H1 (cell line): Measurements from ENCODE around the gene GLRA1. TPM values are rescaled to one million over a fixed set of nuclear protein-coding genes. Genes with fewer than 3 reads are reported as not detected.

Experiments
- CTCF ChIA-PET: fragments of 300-600 bp; sonication (Branson Sonifier 250); formaldehyde crosslinking; loops from one replicate; lab custom pipeline; 2021; ENCODE audit not compliant: partially characterized antibody; lab: Charles Lee
- POLR2A ChIA-PET: fragments of 300-600 bp; sonication (Branson Sonifier 250); formaldehyde crosslinking; loops from one replicate; lab custom pipeline; 2021; ENCODE audit warnings: inconsistent platforms; ENCODE audit not compliant: partially characterized antibody; lab: Charles Lee
- DNase-seq, 2 experiments: peaks; one replicate each; pipeline versions ENCODE4 v3.0.0 to v3.0.0-alpha.2; 2010 to 2022; ENCODE audit warnings: low spot score in 2 of 2, low read depth in 1 of 2, mixed read lengths in 1 of 2
- FAIRE-seq: peaks from 2 replicates; lab custom pipeline; 2011; peaks lifted over from hg19 to GRCh38; lab: Jason Lieb, UNC
- H2AFZ ChIP-seq: 2 replicates; pipeline ENCODE4 v1.8.1; 2012; ENCODE audit warnings: low read length, inconsistent platforms
- H2AK5ac ChIP-seq: 2 replicates; pipeline ENCODE4 v1.6.1; 2013; ENCODE audit warnings: low read depth, low read length
- H2BK120ac ChIP-seq: replicated peaks from 2 replicates; pipeline ENCODE3; 2013; ENCODE audit warnings: low read depth, low read length, inconsistent platforms
- H2BK12ac ChIP-seq: 2 replicates; pipeline ENCODE4 v1.6.1; 2013; ENCODE audit warnings: low read depth, low read length
- H2BK15ac ChIP-seq: 2 replicates; pipeline ENCODE4 v1.6.1; 2013; ENCODE audit warnings: low read length
- H2BK20ac ChIP-seq: 2 replicates; pipeline ENCODE4 v1.6.1; 2013; ENCODE audit warnings: low read length
- H2BK5ac ChIP-seq: 2 replicates; pipeline ENCODE4 v1.6.1; 2013; ENCODE audit warnings: low read depth, low read length
- H3K14ac ChIP-seq: 2 replicates; pipeline ENCODE4 v1.6.1; 2013; ENCODE audit warnings: inconsistent platforms; ENCODE audit not compliant: insufficient read length
- H3K18ac ChIP-seq: 2 replicates; pipeline ENCODE4 v1.6.1; 2013; ENCODE audit warnings: low read length; ENCODE audit errors: extremely low read depth
- H3K23ac ChIP-seq: 2 replicates; pipeline ENCODE4 v1.6.1; 2013; ENCODE audit warnings: inconsistent platforms; ENCODE audit not compliant: insufficient read length
- H3K23me2 ChIP-seq: 2 replicates; pipeline ENCODE4 v1.6.1; 2013; ENCODE audit warnings: low read depth, low read length
- H3K27ac ChIP-seq: 2 replicates; pipeline ENCODE4 v1.6.1; 2011; ENCODE audit warnings: low read depth, low read length, inconsistent platforms
- H3K27me3 ChIP-seq, 4 experiments: replicated peaks in 1 of 4; 1 replicate in 1 of 4; 2 replicates in 3 of 4; pipeline versions ENCODE4 v1.6.1 to v1.8.1; 2011 to 2013; ENCODE audit warnings: low read length in 3 of 4, mild to moderate bottlenecking in 3 of 4, inconsistent platforms in 2 of 4, mixed read lengths in 2 of 4, moderate library complexity in 1 of 4; ENCODE audit not compliant: control insufficient read depth in 3 of 4, insufficient read depth in 3 of 4; ENCODE audit errors: extremely low read depth in 1 of 4
- H3K36me3 ChIP-seq, 4 experiments: 2 replicates each; pipeline versions ENCODE4 v1.6.1 to v1.8.1; 2011 to 2013; ENCODE audit warnings: mild to moderate bottlenecking in 4 of 4, low read length in 3 of 4, moderate library complexity in 2 of 4, control low read depth in 1 of 4, inconsistent platforms in 1 of 4; ENCODE audit not compliant: insufficient read depth in 4 of 4, control insufficient read depth in 2 of 4
- H3K4ac ChIP-seq: replicated peaks from 2 replicates; pipeline ENCODE3; 2013; ENCODE audit warnings: low read length, low read depth, mixed read lengths, inconsistent platforms; ENCODE audit not compliant: insufficient read length
- H3K4me1 ChIP-seq, 4 experiments: replicated peaks in 1 of 4; 1 replicate in 1 of 4; 2 replicates in 3 of 4; pipeline versions ENCODE4 v1.6.1 to v1.8.1; 2011 to 2013; ENCODE audit warnings: low read length in 3 of 4, inconsistent platforms in 2 of 4, mixed read lengths in 1 of 4; ENCODE audit not compliant: insufficient read depth in 4 of 4, control insufficient read depth in 3 of 4
- H3K4me2 ChIP-seq, 2 experiments: 2 replicates each; pipeline versions ENCODE4 v1.6.1 to v1.8.1; 2011 to 2013; ENCODE audit warnings: low read depth in 2 of 2, low read length in 2 of 2, control low read depth in 1 of 2, inconsistent platforms in 1 of 2, mild to moderate bottlenecking in 1 of 2; ENCODE audit not compliant: insufficient read depth in 1 of 2
- H3K4me3 ChIP-seq, 4 experiments: fragments of 200-600, 300-600 bp in 1 of 4; sonication (generic), shearing (Covaris generic), sonication (Bioruptor Twin) in 1 of 4; 2 replicates each; pipeline versions ENCODE4 v1.5.1 to v1.8.1; 2011 to 2016; ENCODE audit warnings: low read length in 4 of 4, low read depth in 3 of 4, control low read depth in 2 of 4, inconsistent platforms in 2 of 4, mild to moderate bottlenecking in 2 of 4, mixed read lengths in 1 of 4, moderate library complexity in 1 of 4; ENCODE audit not compliant: insufficient read depth in 2 of 4; ENCODE audit errors: extremely low read depth in 1 of 4
- H3K56ac ChIP-seq: replicated peaks from 2 replicates; pipeline ENCODE3; 2013; ENCODE audit warnings: low read depth, mild to moderate bottlenecking, mixed read lengths, low read length, inconsistent platforms; ENCODE audit not compliant: insufficient read length
- H3K79me1 ChIP-seq: 2 replicates; pipeline ENCODE4 v1.6.1; 2013; ENCODE audit warnings: low read depth, low read length, control low read depth
- H3K79me2 ChIP-seq, 2 experiments: 2 replicates each; pipeline versions ENCODE4 v1.6.1 to v1.8.1; 2012 to 2013; ENCODE audit warnings: low read length in 2 of 2, mild to moderate bottlenecking in 2 of 2, inconsistent platforms in 1 of 2; ENCODE audit not compliant: insufficient read depth in 2 of 2, control insufficient read depth in 1 of 2
- H3K9ac ChIP-seq, 4 experiments: replicated peaks in 1 of 4; 1 replicate in 1 of 4; 2 replicates in 3 of 4; pipeline versions ENCODE4 v1.6.1 to v1.8.1; 2011 to 2013; ENCODE audit warnings: low read depth in 3 of 4, low read length in 3 of 4, control low read depth in 2 of 4, mild to moderate bottlenecking in 2 of 4, moderate library complexity in 2 of 4, inconsistent platforms in 1 of 4; ENCODE audit errors: extremely low read depth in 1 of 4
- H3K9me3 ChIP-seq, 2 experiments: 2 replicates each; pipeline versions ENCODE4 v1.6.1 to v1.8.1; 2012 to 2013; ENCODE audit warnings: mild to moderate bottlenecking in 2 of 2, moderate library complexity in 2 of 2, control low read depth in 1 of 2, inconsistent platforms in 1 of 2, low read depth in 1 of 2, low read length in 1 of 2, mixed read lengths in 1 of 2; ENCODE audit not compliant: insufficient read depth in 2 of 2
- H4K20me1 ChIP-seq, 2 experiments: replicated peaks in 1 of 2; 2 replicates each; pipeline versions ENCODE3 to v1.8.1; 2011 to 2013; ENCODE audit warnings: inconsistent platforms in 2 of 2, low read length in 2 of 2, mild to moderate bottlenecking in 1 of 2; ENCODE audit not compliant: insufficient read depth in 2 of 2, control insufficient read depth in 1 of 2
- H4K5ac ChIP-seq: 2 replicates; pipeline ENCODE4 v1.6.1; 2013; ENCODE audit warnings: low read length, low read depth, mixed read lengths, inconsistent platforms; ENCODE audit not compliant: insufficient read length
- H4K8ac ChIP-seq: 2 replicates; pipeline ENCODE4 v1.8.0; 2013; ENCODE audit warnings: mild to moderate bottlenecking, moderate library complexity, low read length, inconsistent platforms; ENCODE audit not compliant: insufficient read depth; ENCODE audit errors: extremely low read depth
- H4K91ac ChIP-seq: replicated peaks from 2 replicates; pipeline ENCODE3; 2013; ENCODE audit warnings: low read length, mixed read lengths, inconsistent platforms; ENCODE audit not compliant: insufficient read length
- CEBPB ChIP-seq: IDR thresholded peaks from 2 replicates; pipeline ENCODE4 v1.6.1; 2012; ENCODE audit warnings: low read depth, low read length
- CHD2 ChIP-seq: IDR thresholded peaks from 2 replicates; pipeline ENCODE4 v1.6.1; 2012; ENCODE audit warnings: low read length, improper control_type of control experiment
- CREB1 ChIP-seq: IDR thresholded peaks from 2 replicates; pipeline ENCODE4 v1.6.1; 2012; ENCODE audit warnings: inconsistent platforms
- EP300 ChIP-seq, 2 experiments: IDR thresholded peaks; 1 replicate in 1 of 2; 2 replicates in 1 of 2; pipeline ENCODE4 v1.6.1; 2011 to 2012; ENCODE audit warnings: low read depth in 2 of 2, low read length in 2 of 2, mild to moderate bottlenecking in 2 of 2, borderline replicate concordance in 1 of 2, inconsistent platforms in 1 of 2, moderate library complexity in 1 of 2
- GABPA ChIP-seq: IDR thresholded peaks from 2 replicates; pipeline ENCODE4 v1.6.1; 2011; ENCODE audit warnings: mild to moderate bottlenecking, low read length, moderate library complexity, borderline replicate concordance; ENCODE audit not compliant: insufficient read depth
- NRF1 ChIP-seq: IDR thresholded peaks from 2 replicates; pipeline ENCODE4 v1.6.1; 2011; ENCODE audit warnings: mild to moderate bottlenecking, low read depth, low read length, improper control_type of control experiment
- RBBP5 ChIP-seq: IDR thresholded peaks from 2 replicates; pipeline ENCODE4 v1.7.1; 2012; ENCODE audit warnings: low read depth, mild to moderate bottlenecking, inconsistent platforms, low read length, moderate library complexity, borderline replicate concordance
- SAP30 ChIP-seq: fragments of 300-600 bp; sonication (generic); IDR thresholded peaks from 2 replicates; pipeline ENCODE4 v1.7.1; 2012; ENCODE audit warnings: low read length, moderate library complexity, mild to moderate bottlenecking, inconsistent platforms; ENCODE audit not compliant: insufficient read depth, insufficient replicate concordance
- SIRT6 ChIP-seq: IDR thresholded peaks from one replicate; pipeline ENCODE4 v1.7.1; 2012; ENCODE audit warnings: low read length, inconsistent platforms
- SRF ChIP-seq: IDR thresholded peaks from 2 replicates; pipeline ENCODE4 v1.6.1; 2011; ENCODE audit warnings: mild to moderate bottlenecking, low read depth, low read length, moderate library complexity
- SUZ12 ChIP-seq: fragments of 200-600 bp; sonication (generic); IDR thresholded peaks from 2 replicates; pipeline ENCODE4 v1.6.1; 2012; ENCODE audit warnings: mild to moderate bottlenecking, inconsistent platforms, low read length, moderate library complexity, mixed read lengths
- TAF1 ChIP-seq: IDR thresholded peaks from 2 replicates; pipeline ENCODE4 v1.6.1; 2011; ENCODE audit warnings: mild to moderate bottlenecking, low read depth, low read length
- WGBS, 2 experiments: shearing (Covaris generic) in 1 of 2; methylation state at CpG; one replicate each; pipeline versions ENCODE4 v1.1.6 to v1.1.7; 2013 to 2015; ENCODE audit warnings: low lambda C conversion rate in 2 of 2, mixed read lengths in 2 of 2, inconsistent platforms in 1 of 2, low coverage in 1 of 2, missing lambda C conversion rate in 1 of 2; ENCODE audit not compliant: insufficient replicate concordance in 2 of 2, insufficient coverage in 1 of 2, insufficient read length in 1 of 2; ENCODE audit errors: extremely low coverage in 1 of 2, missing lambda C conversion rate in 1 of 2; 5-methylcytosine and 5-hydroxymethylcytosine counted together
- polyA plus RNA-seq, 7 experiments: library from polyadenylated mRNA; depleted of rRNA in 3 of 7; stranded (reverse) in 5 of 7; unstranded in 2 of 7; fragments of >200 nt in 5 of 7; fragments of 200-250 nt in 2 of 7; gene quantifications; 1 replicate in 5 of 7; 2 replicates in 1 of 7; 4 replicates in 1 of 7; pipeline versions ENCODE4 v1.2.1 to v1.2.3, GENCODE V29; 2011 to 2013; ENCODE audit warnings: missing spikeins in 2 of 7, mixed read lengths in 2 of 7
- total RNA-seq: library from RNA; stranded (reverse); fragmentation: NEBNext Ultra II Directional; extraction: Animal tissue kit (Norgen Biotek cat#: 25700); gene quantifications from 2 replicates; pipeline ENCODE4 v1.2.1, GENCODE V29; 2021

GLRA1 gene
- total and polyA plus RNA-seq, 2 of the 8 experiments (the other 6 are each of a cell fraction or from before 2014, with no cell fraction given), result not detected

GRCh38 chr5:151947931-151948608 is 23.4 kb upstream of the GLRA1 start:
- H3K27me3 ChIP-seq, result peaks cover 0 to 1% (median 0%) of the 10 kb centered on the region in 4 experiments; a peak in 1 of 7 replicates
- no peak overlapping the region for H2BK20ac ChIP-seq
- H3K23ac ChIP-seq, result no peak overlapping the region
- DNase-seq (no peak), FAIRE-seq (no peak)
- no peaks in the 10 kb centered on the region for H3K79me1 ChIP-seq
- H4K91ac ChIP-seq, result no peak overlapping the region
- H2BK5ac ChIP-seq, result no peak overlapping the region
- no peak overlapping the region for H2AFZ ChIP-seq
- H4K20me1 ChIP-seq, result no peaks in the 10 kb centered on the region
- no peaks in the 10 kb centered on the region for H3K23me2 ChIP-seq
- no peak overlapping the region for H2BK12ac ChIP-seq
- H3K9ac ChIP-seq, result no peak overlapping the region
- H2AK5ac ChIP-seq, result no peak overlapping the region
- no peaks in the 10 kb centered on the region for H3K79me2 ChIP-seq
- no peak overlapping the region for H3K4ac ChIP-seq
- H3K4me2 ChIP-seq, result no peak overlapping the region
- WGBS, 2 experiments, result 86% methylated on average over 5 of the region's 5 CpGs; no CpG with 5 or more reads in 1 of the 2 experiments
- no peak overlapping the region for H2BK120ac ChIP-seq
- H4K5ac ChIP-seq, result no peak overlapping the region
- H3K27ac ChIP-seq, result no peak overlapping the region
- H3K4me1 ChIP-seq, result peaks cover 0 to 2% (median under 1%) of the 10 kb centered on the region in 4 experiments; a peak in 2 of 7 replicates
- H3K56ac ChIP-seq, result no peak overlapping the region
- H3K9me3 ChIP-seq, result no peaks in the 10 kb centered on the region
- H3K14ac ChIP-seq, result no peak overlapping the region
- POLR2A ChIA-PET, result no interaction called here
- CTCF ChIA-PET, result interaction anchor here (0.6 to 1.4 kb wide), 7 partner anchors 8 to 404 kb away, joined by 3 to 7 read pairs (median 4); no protein-coding TSS in a partner anchor
- no peak overlapping the region for H2BK15ac ChIP-seq
- H3K36me3 ChIP-seq, result no peaks in the 10 kb centered on the region
- H3K4me3 ChIP-seq, result no peak overlapping the region
- no peak overlapping the region for H3K18ac ChIP-seq
- no peak overlapping the region for H4K8ac ChIP-seq
- TF ChIP-seq SIRT6, result no peak
- TF ChIP-seq NRF1, result no peak
- no peak for TF ChIP-seq SAP30
- TF ChIP-seq CEBPB, result no peak
- no peak for TF ChIP-seq CREB1
- TF ChIP-seq SRF, result no peak
- TF ChIP-seq RBBP5, result no peak
- no peak for TF ChIP-seq SUZ12
- no peak for TF ChIP-seq TAF1
- no peak for TF ChIP-seq EP300 (IDR thresholded peaks at IDR 0.05; ENCODE audit: borderline replicate concordance in 1 of 2, low read depth in 2 of 2, low read length in 2 of 2)
- no peak for TF ChIP-seq CHD2
- no peak for TF ChIP-seq GABPA
